ENCODE data around the gene SLC1A4.
A peak's percentile ranks its signal among the peaks of the same experiment; 100 is the strongest.

SLC1A4 gene

DNA sequence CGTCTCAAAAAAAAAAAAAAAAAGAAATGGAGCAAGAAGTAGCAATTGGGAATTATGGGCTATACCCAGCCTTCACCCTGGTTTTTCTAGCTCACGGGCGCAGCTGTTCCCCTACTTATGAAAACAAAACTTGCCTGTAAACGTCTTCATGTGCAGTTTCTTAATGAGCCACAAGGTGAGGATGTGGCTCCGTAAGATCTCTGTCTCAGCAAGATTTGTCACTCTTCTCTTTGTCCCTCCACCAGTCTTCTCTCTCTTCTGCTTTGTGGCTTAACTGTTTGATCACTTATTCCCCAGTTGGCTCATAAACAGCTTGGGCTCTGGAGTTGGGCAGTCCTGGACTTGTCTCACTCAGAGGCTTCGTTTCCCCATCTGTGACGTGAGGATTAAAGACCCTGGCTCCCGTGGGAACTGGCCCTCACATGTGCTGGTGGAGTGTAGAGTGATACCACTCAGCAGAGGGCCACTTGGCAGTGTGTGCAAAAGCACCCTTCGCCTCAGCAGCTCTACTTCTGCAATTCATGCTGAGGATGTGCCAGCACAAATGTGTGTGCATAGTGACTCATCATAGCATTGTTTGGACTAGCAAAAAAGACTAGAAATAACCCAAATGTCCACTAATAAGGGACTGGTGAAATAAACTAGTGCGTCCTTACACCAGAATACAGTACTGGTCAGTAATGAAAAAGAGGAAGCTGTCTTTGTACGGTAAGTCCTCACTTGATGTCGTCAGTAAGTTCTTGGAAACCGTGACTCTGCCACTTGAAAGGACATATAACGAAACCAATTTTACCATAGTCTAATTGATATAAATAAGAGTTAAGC lies 75.7 kb downstream of the SLC1A4 start (continued):
- TF ChIP-seq YY2 (tag by site-specific recombination; IDR thresholded peaks at IDR 0.05) (no peak), MEIS1 (CRISPR knock-in tag; IDR thresholded peaks at IDR 0.05; ENCODE audit: borderline replicate concordance) (no peak), ZNF707 (tag by site-specific recombination; IDR thresholded peaks at IDR 0.05) (no peak), ZNF473 (tag by site-specific recombination; IDR thresholded peaks at IDR 0.05) (no peak), MYNN (tag by site-specific recombination; IDR thresholded peaks at IDR 0.05; ENCODE audit: borderline replicate concordance) (no peak), ZNF830 (tag by site-specific recombination; IDR thresholded peaks at IDR 0.05; ENCODE audit: low read depth) (no peak), ZNF501 (tag by site-specific recombination; IDR thresholded peaks at IDR 0.05) (no peak), ZNF416 (tag by site-specific recombination; IDR thresholded peaks at IDR 0.05) (no peak), ZNF133 (tag by site-specific recombination; IDR thresholded peaks at IDR 0.05) (no peak), ZNF600 (tag by site-specific recombination; IDR thresholded peaks at IDR 0.05) (0 out of 2 replicates have a peak, but pooled peaks have one; percentile 24), BCL11A (tag by site-specific recombination; IDR thresholded peaks at IDR 0.05; ENCODE audit: low read depth) (no peak), ZNF394 (tag by site-specific recombination; IDR thresholded peaks at IDR 0.05; ENCODE audit: borderline replicate concordance) (0 out of 2 replicates have a peak, but pooled peaks have one; percentile 25), ZNF510 (tag by site-specific recombination; IDR thresholded peaks at IDR 0.05; ENCODE audit: insufficient replicate concordance) (no peak), FEZF1 (tag by site-specific recombination; IDR thresholded peaks at IDR 0.05) (peak; percentile 53; the same call in 1 of the 2 replicates)
- TF ChIP-seq, protein P1, sequence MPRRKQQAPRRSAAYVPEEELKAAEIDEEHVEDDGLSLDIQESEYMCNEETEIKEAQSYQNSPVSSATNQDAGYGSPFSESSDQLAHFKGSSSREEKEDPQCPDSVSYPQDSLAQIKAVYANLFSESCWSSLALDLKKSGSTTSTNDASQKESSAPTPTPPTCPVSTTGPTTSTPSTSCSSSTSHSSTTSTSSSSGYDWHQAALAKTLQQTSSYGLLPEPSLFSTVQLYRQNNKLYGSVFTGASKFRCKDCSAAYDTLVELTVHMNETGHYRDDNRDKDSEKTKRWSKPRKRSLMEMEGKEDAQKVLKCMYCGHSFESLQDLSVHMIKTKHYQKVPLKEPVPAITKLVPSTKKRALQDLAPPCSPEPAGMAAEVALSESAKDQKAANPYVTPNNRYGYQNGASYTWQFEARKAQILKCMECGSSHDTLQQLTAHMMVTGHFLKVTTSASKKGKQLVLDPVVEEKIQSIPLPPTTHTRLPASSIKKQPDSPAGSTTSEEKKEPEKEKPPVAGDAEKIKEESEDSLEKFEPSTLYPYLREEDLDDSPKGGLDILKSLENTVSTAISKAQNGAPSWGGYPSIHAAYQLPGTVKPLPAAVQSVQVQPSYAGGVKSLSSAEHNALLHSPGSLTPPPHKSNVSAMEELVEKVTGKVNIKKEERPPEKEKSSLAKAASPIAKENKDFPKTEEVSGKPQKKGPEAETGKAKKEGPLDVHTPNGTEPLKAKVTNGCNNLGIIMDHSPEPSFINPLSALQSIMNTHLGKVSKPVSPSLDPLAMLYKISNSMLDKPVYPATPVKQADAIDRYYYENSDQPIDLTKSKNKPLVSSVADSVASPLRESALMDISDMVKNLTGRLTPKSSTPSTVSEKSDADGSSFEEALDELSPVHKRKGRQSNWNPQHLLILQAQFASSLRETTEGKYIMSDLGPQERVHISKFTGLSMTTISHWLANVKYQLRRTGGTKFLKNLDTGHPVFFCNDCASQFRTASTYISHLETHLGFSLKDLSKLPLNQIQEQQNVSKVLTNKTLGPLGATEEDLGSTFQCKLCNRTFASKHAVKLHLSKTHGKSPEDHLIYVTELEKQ (tag by site-specific recombination; IDR thresholded peaks at IDR 0.05; ENCODE audit: borderline replicate concordance) = no peak
- TF ChIP-seq, protein P2, sequence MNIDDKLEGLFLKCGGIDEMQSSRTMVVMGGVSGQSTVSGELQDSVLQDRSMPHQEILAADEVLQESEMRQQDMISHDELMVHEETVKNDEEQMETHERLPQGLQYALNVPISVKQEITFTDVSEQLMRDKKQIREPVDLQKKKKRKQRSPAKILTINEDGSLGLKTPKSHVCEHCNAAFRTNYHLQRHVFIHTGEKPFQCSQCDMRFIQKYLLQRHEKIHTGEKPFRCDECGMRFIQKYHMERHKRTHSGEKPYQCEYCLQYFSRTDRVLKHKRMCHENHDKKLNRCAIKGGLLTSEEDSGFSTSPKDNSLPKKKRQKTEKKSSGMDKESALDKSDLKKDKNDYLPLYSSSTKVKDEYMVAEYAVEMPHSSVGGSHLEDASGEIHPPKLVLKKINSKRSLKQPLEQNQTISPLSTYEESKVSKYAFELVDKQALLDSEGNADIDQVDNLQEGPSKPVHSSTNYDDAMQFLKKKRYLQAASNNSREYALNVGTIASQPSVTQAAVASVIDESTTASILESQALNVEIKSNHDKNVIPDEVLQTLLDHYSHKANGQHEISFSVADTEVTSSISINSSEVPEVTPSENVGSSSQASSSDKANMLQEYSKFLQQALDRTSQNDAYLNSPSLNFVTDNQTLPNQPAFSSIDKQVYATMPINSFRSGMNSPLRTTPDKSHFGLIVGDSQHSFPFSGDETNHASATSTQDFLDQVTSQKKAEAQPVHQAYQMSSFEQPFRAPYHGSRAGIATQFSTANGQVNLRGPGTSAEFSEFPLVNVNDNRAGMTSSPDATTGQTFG (tag by site-specific recombination; IDR thresholded peaks at IDR 0.05; ENCODE audit: borderline replicate concordance) = no peak
- TF ChIP-seq, protein P3, sequence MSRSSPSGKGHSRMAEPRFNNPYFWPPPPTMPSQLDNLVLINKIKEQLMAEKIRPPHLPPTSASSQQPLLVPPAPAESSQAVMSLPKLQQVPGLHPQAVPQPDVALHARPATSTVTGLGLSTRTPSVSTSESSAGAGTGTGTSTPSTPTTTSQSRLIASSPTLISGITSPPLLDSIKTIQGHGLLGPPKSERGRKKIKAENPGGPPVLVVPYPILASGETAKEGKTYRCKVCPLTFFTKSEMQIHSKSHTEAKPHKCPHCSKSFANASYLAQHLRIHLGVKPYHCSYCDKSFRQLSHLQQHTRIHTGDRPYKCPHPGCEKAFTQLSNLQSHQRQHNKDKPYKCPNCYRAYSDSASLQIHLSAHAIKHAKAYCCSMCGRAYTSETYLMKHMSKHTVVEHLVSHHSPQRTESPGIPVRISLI (tag by site-specific recombination; IDR thresholded peaks at IDR 0.05) = no peak
- TF ChIP-seq, protein P4, sequence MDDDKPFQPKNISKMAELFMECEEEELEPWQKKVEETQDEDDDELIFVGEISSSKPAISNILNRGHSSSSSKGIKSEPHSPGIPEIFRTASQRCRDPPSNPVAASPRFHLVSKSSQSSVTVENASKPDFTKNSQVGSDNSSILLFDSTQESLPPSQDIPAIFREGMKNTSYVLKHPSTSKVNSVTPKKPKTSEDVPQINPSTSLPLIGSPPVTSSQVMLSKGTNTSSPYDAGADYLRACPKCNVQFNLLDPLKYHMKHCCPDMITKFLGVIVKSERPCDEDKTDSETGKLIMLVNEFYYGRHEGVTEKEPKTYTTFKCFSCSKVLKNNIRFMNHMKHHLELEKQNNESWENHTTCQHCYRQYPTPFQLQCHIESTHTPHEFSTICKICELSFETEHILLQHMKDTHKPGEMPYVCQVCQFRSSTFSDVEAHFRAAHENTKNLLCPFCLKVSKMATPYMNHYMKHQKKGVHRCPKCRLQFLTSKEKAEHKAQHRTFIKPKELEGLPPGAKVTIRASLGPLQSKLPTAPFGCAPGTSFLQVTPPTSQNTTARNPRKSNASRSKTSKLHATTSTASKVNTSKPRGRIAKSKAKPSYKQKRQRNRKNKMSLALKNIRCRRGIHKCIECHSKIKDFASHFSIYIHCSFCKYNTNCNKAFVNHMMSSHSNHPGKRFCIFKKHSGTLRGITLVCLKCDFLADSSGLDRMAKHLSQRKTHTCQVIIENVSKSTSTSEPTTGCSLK (tag by site-specific recombination; IDR thresholded peaks at IDR 0.05) = no peak
- TF ChIP-seq, protein P5, sequence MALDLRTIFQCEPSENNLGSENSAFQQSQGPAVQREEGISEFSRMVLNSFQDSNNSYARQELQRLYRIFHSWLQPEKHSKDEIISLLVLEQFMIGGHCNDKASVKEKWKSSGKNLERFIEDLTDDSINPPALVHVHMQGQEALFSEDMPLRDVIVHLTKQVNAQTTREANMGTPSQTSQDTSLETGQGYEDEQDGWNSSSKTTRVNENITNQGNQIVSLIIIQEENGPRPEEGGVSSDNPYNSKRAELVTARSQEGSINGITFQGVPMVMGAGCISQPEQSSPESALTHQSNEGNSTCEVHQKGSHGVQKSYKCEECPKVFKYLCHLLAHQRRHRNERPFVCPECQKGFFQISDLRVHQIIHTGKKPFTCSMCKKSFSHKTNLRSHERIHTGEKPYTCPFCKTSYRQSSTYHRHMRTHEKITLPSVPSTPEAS (tag by site-specific recombination; IDR thresholded peaks at IDR 0.05) = peak; percentile 70; the same call in 1 of the 2 replicates

Data from HEK293 (cell line).